OCI-LY3 (cell line): ENCODE measurements around the gene ZBTB9.

ENCODE experiments used
- CTCF ChIP-seq: fragments of 200-600, 300-600 bp; sonication (generic); IDR thresholded peaks from 2 replicates; pipeline ENCODE4 v1.5.1; 2014; ENCODE audit warnings: antibody characterized with exemption, low read length, low read depth
- EZH2phosphoT487 ChIP-seq: fragments of 200-600 bp; shearing (Covaris generic); IDR thresholded peaks from 2 replicates; pipeline ENCODE4 v1.6.1; 2018; ENCODE audit warnings: antibody characterized with exemption, mixed run types, low read depth

- TF ChIP-seq CTCF (no peak), EZH2phosphoT487 (no peak)
These were observed 42.0 kb upstream of the ZBTB9 start for GRCh38 chr6:33412140-33413009.
